IPS-NIHi7 (cell line): ENCODE results near the gene PDXDC1.
"Not testable (repeated sequence)": the region's sequence is repeated elsewhere in the genome, so short reads cannot be mapped to it uniquely, and the experiment has no call there.

ENCODE experiments used
- DNase-seq: peaks from one replicate; pipeline ENCODE4 v3.0.0; 2012; ENCODE audit warnings: mixed read lengths; ENCODE audit errors: extremely low spot score

The PDXDC1 gene

DNA sequence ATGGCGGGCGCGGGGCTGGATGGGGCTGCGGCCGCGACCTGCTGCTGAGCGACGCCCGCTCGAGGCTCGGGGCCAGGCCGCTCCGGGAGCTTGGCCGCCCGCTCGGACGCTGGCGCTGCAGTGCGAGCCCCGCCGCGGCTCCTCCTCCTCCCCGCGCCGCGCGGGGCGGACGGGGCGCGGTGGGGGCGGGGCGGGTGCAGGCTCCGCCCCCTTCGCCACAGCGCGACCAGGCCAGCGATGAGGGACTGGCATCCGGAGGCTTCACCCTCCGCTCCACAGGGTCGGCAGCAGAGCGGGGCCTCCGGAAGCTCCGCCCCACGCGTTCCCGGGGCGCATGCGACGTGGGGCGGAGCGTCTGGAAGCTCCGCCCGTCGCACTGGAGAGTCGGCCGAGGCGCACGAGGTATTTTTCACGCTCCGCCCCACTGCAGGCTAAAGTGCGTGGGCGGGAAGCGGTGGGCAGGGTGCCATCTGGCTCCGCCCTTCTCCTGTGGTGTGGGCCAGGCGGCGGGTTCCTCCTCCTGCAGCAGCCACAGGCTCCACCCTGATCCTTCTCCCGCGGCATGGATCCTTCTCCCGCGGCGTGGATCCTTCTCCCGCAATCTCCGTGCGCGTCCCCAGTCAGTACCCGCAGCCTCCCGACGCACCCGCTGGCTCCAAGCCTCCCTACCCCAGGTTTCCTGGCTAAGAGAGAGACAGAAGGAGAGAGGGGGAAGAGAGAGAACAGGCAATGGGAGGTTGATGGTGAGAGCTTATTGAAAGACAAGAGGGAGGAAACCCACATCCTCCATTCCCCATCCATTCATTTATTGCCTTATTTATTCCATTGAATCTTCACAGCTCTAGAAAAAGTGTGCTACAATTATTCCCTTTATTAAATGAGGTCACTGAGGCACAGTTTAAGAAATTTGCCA lies 180.1 kb downstream of the PDXDC1 start:
- peak; percentile 70 for DNase-seq

DNA sequence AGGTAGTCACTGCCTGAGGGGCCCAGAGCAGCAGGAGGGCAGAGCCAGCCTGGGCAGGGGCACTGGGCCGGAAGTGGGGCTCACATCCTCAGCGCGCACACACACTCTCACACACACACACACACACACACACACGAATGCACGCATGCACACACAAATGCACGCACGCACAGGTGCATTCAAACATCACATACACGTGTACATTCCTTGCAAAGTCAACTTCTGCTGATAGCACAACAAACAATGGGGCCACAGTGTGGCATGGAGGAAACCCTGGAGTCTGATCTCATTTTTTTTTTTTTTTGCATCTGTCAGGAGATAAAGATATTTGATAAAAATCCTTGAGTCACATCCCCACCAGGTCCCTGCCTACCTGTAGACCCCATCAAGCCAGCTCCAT lies 182.8 kb downstream of the PDXDC1 start:
- not testable (repeated sequence) for DNase-seq

GRCh38 chr16:15159671-15160070 lies 184.8 kb downstream of the PDXDC1 start:
- not testable (repeated sequence) for DNase-seq

- DNase-seq, result not testable (repeated sequence)
Observed at GRCh38 chr16:15160571-15160970, 185.7 kb downstream of the PDXDC1 start.

- DNase-seq, result not testable (repeated sequence)
Observed at GRCh38 chr16:15163055-15163454, 188.2 kb downstream of the PDXDC1 start.

GRCh38 chr16:15166177-15166576 lies 191.4 kb downstream of the PDXDC1 start:
- not testable (repeated sequence) for DNase-seq

DNA sequence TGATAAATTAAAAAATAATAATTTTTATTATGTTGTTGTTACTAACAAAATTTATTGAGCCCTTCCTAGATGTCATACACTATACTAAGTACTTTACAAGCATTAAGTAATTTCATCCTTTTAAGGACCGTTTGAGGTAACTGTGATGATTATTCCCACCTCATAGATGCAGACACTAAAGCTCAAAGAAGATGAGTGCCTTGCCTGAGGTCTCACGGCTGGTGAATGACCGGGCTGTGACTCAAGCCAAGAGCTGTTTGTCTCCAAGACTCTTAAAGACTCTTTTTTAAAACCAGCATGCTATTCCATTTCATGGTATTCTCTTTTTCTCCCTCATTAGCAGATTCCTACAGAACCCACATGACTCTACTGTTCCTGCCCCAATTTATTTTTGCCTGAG lies 193.5 kb downstream of the PDXDC1 start:
- not testable (repeated sequence) for DNase-seq

GRCh38 chr16:15168953-15169652 lies 194.3 kb downstream of the PDXDC1 start:
- not testable (repeated sequence) for DNase-seq

DNA sequence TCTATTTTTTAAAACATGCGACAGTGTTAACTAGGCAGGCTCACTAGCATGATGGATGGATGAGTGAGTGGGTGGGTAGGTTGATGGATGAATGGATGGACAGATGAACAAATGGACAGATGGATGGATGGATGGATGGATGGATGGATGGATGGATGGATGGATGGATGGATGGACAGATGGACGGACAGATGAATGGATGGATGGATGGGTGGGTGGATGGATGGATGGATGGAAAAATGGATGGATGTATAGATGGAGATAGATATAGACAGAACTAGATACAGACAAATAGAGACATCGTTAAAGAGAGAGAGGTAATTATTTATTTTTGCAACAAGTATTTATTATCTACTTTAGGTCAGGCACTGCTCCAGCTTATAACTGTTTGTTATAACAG lies 205.1 kb downstream of the PDXDC1 start:
- DNase-seq, result not testable (repeated sequence)

GRCh38 chr16:15180946-15181345 lies 206.1 kb downstream of the PDXDC1 start:
- not testable (repeated sequence) for DNase-seq

DNA sequence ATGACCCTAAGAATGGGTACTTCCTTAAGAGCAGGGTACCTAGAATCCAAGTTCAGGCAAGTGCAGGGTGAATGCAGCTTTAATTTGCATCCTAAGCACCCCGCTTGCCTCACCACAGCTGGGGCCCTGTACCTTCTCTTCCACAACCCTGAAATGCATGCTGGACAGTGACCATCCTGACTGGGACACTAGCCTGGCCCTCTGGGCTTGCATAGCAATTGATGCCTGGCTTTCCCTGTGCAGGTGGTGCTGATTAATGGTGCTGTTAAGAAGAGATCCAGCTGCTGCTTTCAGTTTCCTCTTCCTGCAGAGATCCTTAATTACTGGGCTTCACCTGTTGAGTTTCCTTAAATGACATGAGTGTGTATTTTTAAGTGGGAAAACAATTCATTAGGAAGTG lies 209.2 kb downstream of the PDXDC1 start:
- not testable (repeated sequence) for DNase-seq
